GM12878 (cell line): ENCODE measurements around the gene ACTR8. TPM values are rescaled to one million over a fixed set of nuclear protein-coding genes. Genes with fewer than 3 reads are reported as not detected.

ENCODE experiments used
- ATAC-seq: fragments of 200-7000 bp; cut with Tn5 transposase; 3 replicates; pipeline ENCODE4 v1.9.1; 2020; ENCODE audit warnings: mild to moderate bottlenecking, moderate library complexity
- BruUV-seq: library from RNA; stranded (reverse); fragments of 400-500 nt; replicated peaks from 2 replicates; lab custom pipeline; 2021; lab: Mats Ljungman, UMichigan
- CTCF ChIA-PET: fragments of 300-600 bp; sonication (Branson Sonifier 250); formaldehyde crosslinking; extraction: SDS; loops from one replicate; lab custom pipeline; 2021; ENCODE audit warnings: inconsistent platforms; lab: Yijun Ruan, JAX
- POLR2A ChIA-PET: fragments of 350-600 bp; formaldehyde crosslinking; extraction: SDS; loops from one replicate; lab custom pipeline; 2021; ENCODE audit warnings: inconsistent platforms; lab: Charles Lee
- RAD21 ChIA-PET: fragments of 300-600 bp; sonication (Branson Sonifier 250); formaldehyde crosslinking; loops from one replicate; lab custom pipeline; 2023; ENCODE audit warnings: antibody characterized with exemption; ENCODE audit not compliant: unreplicated experiment; lab: Charles Lee
- SMC1A ChIA-PET: fragments of 300-600 bp; sonication (Branson Sonifier 250); formaldehyde crosslinking; loops from one replicate; lab custom pipeline; 2023; ENCODE audit not compliant: unreplicated experiment, uncharacterized antibody; lab: Charles Lee
- DNase-seq: peaks from one replicate; pipeline ENCODE4 v3.0.0-alpha.2; 2011; ENCODE audit warnings: low read depth, low spot score
- FAIRE-seq: peaks from 3 replicates; lab custom pipeline; 2011; peaks lifted over from hg19 to GRCh38; lab: Jason Lieb, UNC
- H2AFZ ChIP-seq: 2 replicates; pipeline ENCODE4 v1.6.0; 2011; ENCODE audit warnings: low read depth, low read length, control low read depth; ENCODE audit not compliant: control insufficient read depth
- H3K27ac ChIP-seq: 2 replicates; pipeline ENCODE4 v1.5.1; 2011; ENCODE audit warnings: control low read depth; ENCODE audit not compliant: control insufficient read depth, insufficient read depth
- H3K27me3 ChIP-seq, 2 experiments: replicated peaks in 1 of 2; 2 replicates each; pipeline versions ENCODE4 v1.6.0 to v1.6.1; 2011; ENCODE audit warnings: low read length in 1 of 2; ENCODE audit not compliant: control insufficient read depth in 2 of 2, insufficient read depth in 2 of 2
- H3K36me3 ChIP-seq, 2 experiments: 2 replicates each; pipeline ENCODE4 v1.5.1; 2011; ENCODE audit warnings: low read length in 1 of 2; ENCODE audit not compliant: control insufficient read depth in 2 of 2, insufficient read depth in 2 of 2
- H3K4me1 ChIP-seq: 2 replicates; pipeline ENCODE4 v1.6.1; 2011; ENCODE audit warnings: mild to moderate bottlenecking, low read length, moderate library complexity, mixed read lengths; ENCODE audit not compliant: control insufficient read depth, insufficient read depth
- H3K4me2 ChIP-seq: 2 replicates; pipeline ENCODE4 v1.6.0; 2011; ENCODE audit warnings: control low read depth; ENCODE audit not compliant: control insufficient read depth, insufficient read depth
- H3K4me3 ChIP-seq: fragments of 200-600 bp; sonication (generic); 2 replicates; pipeline ENCODE4 v1.5.1; 2016
- H3K79me2 ChIP-seq: 2 replicates; pipeline ENCODE4 v1.6.0; 2011; ENCODE audit warnings: low read length; ENCODE audit not compliant: control insufficient read depth, insufficient read depth
- H3K9ac ChIP-seq: 2 replicates; pipeline ENCODE4 v1.8.0; 2011; ENCODE audit warnings: low read length, control low read depth, mixed read lengths; ENCODE audit not compliant: control insufficient read depth, insufficient read depth
- H3K9me3 ChIP-seq: replicated peaks from 3 replicates; pipeline ENCODE4 v1.5.1; 2011; ENCODE audit warnings: mild to moderate bottlenecking, low read length; ENCODE audit not compliant: control insufficient read depth, insufficient read depth
- H4K20me1 ChIP-seq: 2 replicates; pipeline ENCODE4 v1.6.0; 2011; ENCODE audit not compliant: control insufficient read depth, insufficient read depth
- CBFB ChIP-seq: IDR thresholded peaks from 2 replicates; pipeline ENCODE4 v1.6.1; 2016; ENCODE audit warnings: antibody characterized with exemption, low read depth
- CREB1 ChIP-seq: IDR thresholded peaks from 2 replicates; pipeline ENCODE4 v1.6.1; 2012; ENCODE audit warnings: low read depth, mild to moderate bottlenecking, inconsistent platforms
- CTCF ChIP-seq, 3 experiments: IDR thresholded peaks in 2 of 3; conservative IDR thresholded peaks in 1 of 3; 2 replicates each; pipeline ENCODE4 v1.5.1; 2011; ENCODE audit warnings: low read depth in 3 of 3, low read length in 3 of 3, mild to moderate bottlenecking in 3 of 3, control low read depth in 2 of 3, moderate library complexity in 2 of 3, inconsistent platforms in 1 of 3, mixed read lengths in 1 of 3; ENCODE audit not compliant: control insufficient read depth in 2 of 3, insufficient read depth in 1 of 3; ENCODE audit errors: extremely low read depth in 1 of 3
- EP300 ChIP-seq, 2 experiments: fragments of 150-350 bp in 1 of 2; IDR thresholded peaks; 2 replicates each; pipeline ENCODE4 v1.6.1; 2011 to 2012; ENCODE audit warnings: low read depth in 2 of 2, low read length in 2 of 2, borderline replicate concordance in 1 of 2, improper control_type of control experiment in 1 of 2, inconsistent platforms in 1 of 2; ENCODE audit not compliant: control insufficient read depth in 1 of 2
- ETV6 ChIP-seq, 2 experiments: fragments of 450-650 bp in 1 of 2; IDR thresholded peaks in 1 of 2; conservative IDR thresholded peaks in 1 of 2; 2 replicates each; pipeline ENCODE4 v1.6.1; 2014; ENCODE audit warnings: antibody characterized with exemption in 1 of 2, borderline replicate concordance in 1 of 2, low read depth in 1 of 2, mild to moderate bottlenecking in 1 of 2, moderate library complexity in 1 of 2
- MEF2A ChIP-seq: IDR thresholded peaks from 2 replicates; pipeline ENCODE4 v1.6.1; 2011; ENCODE audit warnings: low read depth, mild to moderate bottlenecking, low read length, moderate library complexity; ENCODE audit not compliant: insufficient read depth
- NFYB ChIP-seq: IDR thresholded peaks from 2 replicates; pipeline ENCODE4 v1.6.1; 2011; ENCODE audit warnings: low read depth, mild to moderate bottlenecking, low read length, improper control_type of control experiment, moderate library complexity; ENCODE audit not compliant: insufficient read depth
- RB1 ChIP-seq: fragments of 450-650 bp; formaldehyde crosslinking; IDR thresholded peaks from 2 replicates; pipeline ENCODE4 v1.6.1; 2017; ENCODE audit warnings: mild to moderate bottlenecking, borderline replicate concordance
- TCF3 ChIP-seq: IDR thresholded peaks from 2 replicates; pipeline ENCODE4 v1.6.1; 2012; ENCODE audit warnings: low read depth, mild to moderate bottlenecking, low read length, borderline replicate concordance; ENCODE audit not compliant: insufficient read depth
- TCF7 ChIP-seq: IDR thresholded peaks from 2 replicates; pipeline ENCODE4 v1.6.1; 2014; ENCODE audit warnings: antibody characterized with exemption, borderline replicate concordance
- ZSCAN29 ChIP-seq: fragments of 450-650 bp; IDR thresholded peaks from 2 replicates; pipeline ENCODE4 v1.6.1; 2017; ENCODE audit warnings: mild to moderate bottlenecking, moderate library complexity
- WGBS: methylation state at CpG from one replicate; pipeline ENCODE4 v1.1.6; 2016; ENCODE audit warnings: low lambda C conversion rate; ENCODE audit not compliant: insufficient replicate concordance, insufficient coverage; ENCODE audit errors: missing lambda C conversion rate; 5-methylcytosine and 5-hydroxymethylcytosine counted together
- in situ Hi-C: fragments of 300-500 bp; cut with MboI; formaldehyde crosslinking; loops from 9 replicates; pipeline ENCODE4 v1.14.3; 2018; ENCODE audit warnings: mixed read lengths
- intact Hi-C: fragments of 100-400 bp; cut with micrococcal nuclease; formaldehyde crosslinking; loops from one replicate; pipeline ENCODE4 v1.14.2; 2022; ENCODE audit not compliant: unreplicated experiment
- polyA plus RNA-seq, 11 experiments: library from polyadenylated mRNA; depleted of rRNA in 4 of 11; unstranded in 6 of 11; stranded (reverse) in 5 of 11; fragments of >200 nt; fragmentation: Nextera tagmentation in 4 of 11; fragmentation: Illumina TruSeq in 1 of 11; extraction: Ambion mirVana in 4 of 11; extraction: Trizol in 1 of 11; gene quantifications; 1 replicate in 1 of 11; 2 replicates in 10 of 11; pipeline versions ENCODE4 v1.2.1 to v1.2.3, GENCODE V29; 2011 to 2016; ENCODE audit warnings: inconsistent platforms in 2 of 11, missing spikeins in 2 of 11, low read depth in 1 of 11
- total RNA-seq, 4 experiments: library from RNA; depleted of rRNA in 3 of 4; stranded (reverse); fragments of >200 nt in 3 of 4; fragmentation: Illumina TruSeq in 1 of 4; extraction: Trizol in 1 of 4; gene quantifications; 2 replicates each; pipeline versions ENCODE4 v1.2.1 to v1.2.3, GENCODE V29; 2013 to 2021
- TF ChIP-seq, protein P1 (sequence below): fragments of 450-650 bp; IDR thresholded peaks from 2 replicates; pipeline ENCODE4 v1.6.1; 2017; ENCODE audit warnings: low read depth, mild to moderate bottlenecking, moderate library complexity

The ACTR8 gene
- total and polyA plus RNA-seq, 10 of the 15 experiments (the other 5 are each of a cell fraction or from before 2014, with no cell fraction given), result 5.3 to 35.7 (median 26.4) TPM

GRCh38 chr3:53835257-53835656, 46.7 kb downstream of the ACTR8 start:
- H3K4me2 ChIP-seq, result no peak overlapping the region
- CTCF ChIA-PET, result interaction anchor here (0.9 to 1.9 kb wide), 2 partner anchors 9 to 28 kb away, joined by 3 to 5 read pairs; no protein-coding TSS in a partner anchor
- intact Hi-C loops (no loop called here), in situ Hi-C loops (no loop called here)
- no peak overlapping the region for H3K9ac ChIP-seq
- H3K79me2 ChIP-seq, result no peaks in the 10 kb centered on the region
- TF ChIP-seq CBFB (no peak), RB1 (no peak), TCF7 (no peak), CREB1 (no peak), ETV6 (conservative IDR thresholded peaks at IDR 0.05 in 1 of 2, IDR thresholded peaks at IDR 0.05 in 1 of 2; ENCODE audit: borderline replicate concordance in 1 of 2, low read depth in 1 of 2) (no peak), NFYB (no peak), ZSCAN29 (no peak)
- no peaks in the 10 kb centered on the region for H4K20me1 ChIP-seq
- H2AFZ ChIP-seq, result no peak overlapping the region
- POLR2A ChIA-PET, result no interaction called here
- H3K27ac ChIP-seq, result no peak overlapping the region
- FAIRE-seq, result no peak
- no peaks in the 10 kb centered on the region for H3K9me3 ChIP-seq
- SMC1A ChIA-PET, result interaction anchor here (1.0 kb wide), 2 partner anchors 29 to 128 kb away, joined by 3 read pairs; no protein-coding TSS in a partner anchor
- H3K27me3 ChIP-seq, result no peaks in the 10 kb centered on the region
- no TSS peak for BruUV-seq
- WGBS, result 31% methylated on average over 1 of the region's 1 CpG
- no peak overlapping the region for H3K4me3 ChIP-seq
- RAD21 ChIA-PET, result no interaction called here
- no peaks in the 10 kb centered on the region for H3K36me3 ChIP-seq
- DNase-seq, result no peak
- H3K4me1 ChIP-seq, result no peaks in the 10 kb centered on the region
- ATAC-seq, result no peak

DNA sequence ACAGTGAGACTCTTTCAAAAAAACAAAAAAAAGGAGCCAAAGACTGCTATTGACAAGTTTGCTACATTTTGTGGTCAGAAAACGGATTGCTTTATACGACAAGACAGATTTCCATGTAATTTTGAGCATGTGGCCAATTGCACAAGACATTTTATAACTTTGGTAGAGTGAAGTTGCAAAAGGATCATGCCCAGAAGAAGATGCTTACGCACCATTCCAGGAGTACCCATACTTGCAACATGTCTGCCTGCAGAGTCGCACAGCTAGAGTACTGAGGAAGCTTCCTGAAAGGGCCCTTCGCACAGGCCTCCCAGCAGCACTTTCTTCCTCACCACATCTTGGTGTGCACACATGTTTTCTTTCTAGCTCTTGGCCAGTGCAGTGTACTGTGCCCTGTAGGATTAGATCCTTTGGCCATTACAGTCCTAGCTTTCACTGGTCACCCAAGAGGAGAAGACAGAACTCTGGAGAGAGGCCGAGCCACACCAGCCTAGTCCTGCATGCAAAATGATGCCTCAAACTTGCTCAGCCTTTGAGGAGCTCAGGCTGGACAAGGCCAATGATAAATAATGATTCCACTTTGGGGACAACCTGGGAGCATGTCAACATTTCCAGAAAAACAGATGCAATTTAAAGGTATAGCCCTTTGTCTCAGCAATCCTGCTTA, 47.4 kb downstream of the ACTR8 start:
- no peak overlapping the region for H3K4me2 ChIP-seq
- BruUV-seq, result no TSS peak
- ATAC-seq (no peak), DNase-seq (no peak), FAIRE-seq (no peak)
- no peaks in the 10 kb centered on the region for H3K4me1 ChIP-seq
- no peak overlapping the region for H3K27ac ChIP-seq
- H3K79me2 ChIP-seq, result no peaks in the 10 kb centered on the region
- ChIA-PET RAD21 (no interaction called here), CTCF (interaction anchor here (0.9 to 1.9 kb wide), 2 partner anchors 9 to 27 kb away, joined by 3 to 5 read pairs; no protein-coding TSS in a partner anchor), SMC1A (interaction anchor here (1.0 kb wide), 1 partner anchor 86 kb away, joined by 3 read pairs; no protein-coding TSS in a partner anchor), POLR2A (no interaction called here)
- no peaks in the 10 kb centered on the region for H4K20me1 ChIP-seq
- no peaks in the 10 kb centered on the region for H3K36me3 ChIP-seq
- in situ Hi-C loops (no loop called here), intact Hi-C loops (no loop called here)
- H3K27me3 ChIP-seq, result no peaks in the 10 kb centered on the region
- H3K9ac ChIP-seq, result no peak overlapping the region
- 58% methylated on average over 6 of the region's 6 CpGs for WGBS
- H3K9me3 ChIP-seq, result no peaks in the 10 kb centered on the region
- H3K4me3 ChIP-seq, result no peak overlapping the region
- no peak overlapping the region for H2AFZ ChIP-seq
- TF ChIP-seq, protein P1, sequence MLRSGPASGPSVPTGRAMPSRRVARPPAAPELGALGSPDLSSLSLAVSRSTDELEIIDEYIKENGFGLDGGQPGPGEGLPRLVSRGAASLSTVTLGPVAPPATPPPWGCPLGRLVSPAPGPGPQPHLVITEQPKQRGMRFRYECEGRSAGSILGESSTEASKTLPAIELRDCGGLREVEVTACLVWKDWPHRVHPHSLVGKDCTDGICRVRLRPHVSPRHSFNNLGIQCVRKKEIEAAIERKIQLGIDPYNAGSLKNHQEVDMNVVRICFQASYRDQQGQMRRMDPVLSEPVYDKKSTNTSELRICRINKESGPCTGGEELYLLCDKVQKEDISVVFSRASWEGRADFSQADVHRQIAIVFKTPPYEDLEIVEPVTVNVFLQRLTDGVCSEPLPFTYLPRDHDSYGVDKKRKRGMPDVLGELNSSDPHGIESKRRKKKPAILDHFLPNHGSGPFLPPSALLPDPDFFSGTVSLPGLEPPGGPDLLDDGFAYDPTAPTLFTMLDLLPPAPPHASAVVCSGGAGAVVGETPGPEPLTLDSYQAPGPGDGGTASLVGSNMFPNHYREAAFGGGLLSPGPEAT, result no peak
- TF ChIP-seq MEF2A (no peak), CTCF (IDR thresholded peaks at IDR 0.05 in 2 of 3, conservative IDR thresholded peaks at IDR 0.05 in 1 of 3; ENCODE audit: control insufficient read depth in 2 of 3, extremely low read depth in 1 of 3, insufficient read depth in 1 of 3, low read depth in 3 of 3, low read length in 3 of 3) (no peak), EP300 (IDR thresholded peaks at IDR 0.05; ENCODE audit: borderline replicate concordance in 1 of 2, control insufficient read depth in 1 of 2, low read depth in 2 of 2, low read length in 2 of 2) (no peak), TCF3 (no peak)
